Measurements from ENCODE around the gene JUND.

DNA sequence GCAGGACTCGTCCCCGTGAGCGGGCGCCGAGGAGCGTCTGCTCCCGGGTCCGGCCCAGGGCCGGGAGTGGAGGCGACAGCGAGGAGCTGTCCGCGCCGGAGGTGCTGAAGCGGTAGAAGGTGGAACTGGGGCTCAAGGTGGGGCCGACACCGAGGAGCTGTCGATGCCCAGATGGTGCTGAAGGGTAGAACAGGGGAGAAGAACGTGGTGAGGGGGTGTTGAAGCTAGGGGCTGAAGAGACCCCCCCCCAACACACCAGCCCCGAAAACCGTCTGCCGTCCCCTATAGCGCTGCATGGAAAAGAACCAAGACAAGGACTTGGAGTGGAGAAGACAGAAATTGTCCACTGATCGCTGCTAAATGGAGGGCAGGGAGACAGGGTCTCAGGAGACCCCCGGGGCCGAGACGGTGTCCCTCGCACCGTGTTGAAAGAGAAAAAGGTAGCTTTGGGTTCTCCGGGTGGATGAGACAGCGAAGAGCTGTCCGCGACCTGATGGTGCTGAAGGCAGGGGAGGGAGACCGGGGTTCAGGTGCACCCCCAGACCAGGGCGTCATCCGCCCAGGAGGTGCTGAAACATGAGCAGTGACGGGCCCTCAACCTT, 48.1 kb downstream of the JUND start:
- TF ChIP-seq, protein P1, sequence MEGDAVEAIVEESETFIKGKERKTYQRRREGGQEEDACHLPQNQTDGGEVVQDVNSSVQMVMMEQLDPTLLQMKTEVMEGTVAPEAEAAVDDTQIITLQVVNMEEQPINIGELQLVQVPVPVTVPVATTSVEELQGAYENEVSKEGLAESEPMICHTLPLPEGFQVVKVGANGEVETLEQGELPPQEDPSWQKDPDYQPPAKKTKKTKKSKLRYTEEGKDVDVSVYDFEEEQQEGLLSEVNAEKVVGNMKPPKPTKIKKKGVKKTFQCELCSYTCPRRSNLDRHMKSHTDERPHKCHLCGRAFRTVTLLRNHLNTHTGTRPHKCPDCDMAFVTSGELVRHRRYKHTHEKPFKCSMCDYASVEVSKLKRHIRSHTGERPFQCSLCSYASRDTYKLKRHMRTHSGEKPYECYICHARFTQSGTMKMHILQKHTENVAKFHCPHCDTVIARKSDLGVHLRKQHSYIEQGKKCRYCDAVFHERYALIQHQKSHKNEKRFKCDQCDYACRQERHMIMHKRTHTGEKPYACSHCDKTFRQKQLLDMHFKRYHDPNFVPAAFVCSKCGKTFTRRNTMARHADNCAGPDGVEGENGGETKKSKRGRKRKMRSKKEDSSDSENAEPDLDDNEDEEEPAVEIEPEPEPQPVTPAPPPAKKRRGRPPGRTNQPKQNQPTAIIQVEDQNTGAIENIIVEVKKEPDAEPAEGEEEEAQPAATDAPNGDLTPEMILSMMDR (IDR thresholded peaks at IDR 0.05), result no peak
- TF ChIP-seq POLR2A (IDR thresholded peaks at IDR 0.05) (no peak), POLR2AphosphoS5 (IDR thresholded peaks at IDR 0.05; ENCODE audit: insufficient read depth in 1 of 2, low read depth in 1 of 2) (no peak)
